GDM1 (cell line): ENCODE measurements around the gene SLC25A3.
"Not testable (repeated sequence)": the region's sequence is repeated elsewhere in the genome, so short reads cannot be mapped to it uniquely, and the experiment has no call there.

Experiments used
- DNase-seq: peaks from one replicate; lab custom pipeline; 2025; lab: John Stamatoyannopoulos, UW

The SLC25A3 gene

DNA sequence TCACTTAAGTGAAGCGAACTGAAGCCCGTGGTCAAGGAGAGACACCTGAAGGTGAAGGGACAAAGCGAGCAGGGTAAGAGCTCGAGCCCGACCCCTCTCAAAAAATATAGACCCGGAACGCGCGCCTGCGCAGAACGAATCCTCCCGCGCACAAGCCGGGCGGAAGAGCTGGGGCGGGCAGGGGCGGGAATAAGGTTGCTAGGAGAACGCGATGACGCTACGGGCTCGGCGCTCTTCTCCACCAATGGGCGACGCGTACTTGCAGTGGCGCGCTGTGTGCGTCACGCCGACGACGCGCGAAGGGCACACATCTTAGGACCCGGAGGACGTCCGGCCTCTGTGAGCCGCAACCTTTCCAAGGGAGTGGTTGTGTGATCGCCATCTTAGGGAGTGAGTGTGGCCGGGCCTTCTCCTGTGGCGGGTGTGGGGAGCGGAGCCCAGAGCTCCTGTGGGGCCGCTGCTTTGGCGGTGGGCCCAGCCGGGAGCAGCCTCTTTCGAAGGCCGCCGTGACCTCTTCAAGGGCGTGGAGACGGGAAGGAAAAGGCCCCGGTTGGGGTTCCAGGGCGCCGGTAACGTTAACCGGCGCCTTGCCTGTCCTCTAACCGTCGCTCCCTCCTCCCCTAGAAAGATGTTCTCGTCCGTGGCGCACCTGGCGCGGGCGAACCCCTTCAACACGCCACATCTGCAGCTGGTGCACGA is at the start of gene SLC25A3:
TSS of gene SLC25A3 (plus strand) at position 336 of the 699 bp plus-strand sequence. CDS start at position 629, 293 bp downstream.
- peak; percentile 98 for DNase-seq

GRCh38 chr12:98543701-98544100 is 49.8 kb upstream of the SLC25A3 start:
- no peak for DNase-seq

GRCh38 chr12:98544751-98545150 is 48.7 kb upstream of the SLC25A3 start:
- no peak for DNase-seq

DNA sequence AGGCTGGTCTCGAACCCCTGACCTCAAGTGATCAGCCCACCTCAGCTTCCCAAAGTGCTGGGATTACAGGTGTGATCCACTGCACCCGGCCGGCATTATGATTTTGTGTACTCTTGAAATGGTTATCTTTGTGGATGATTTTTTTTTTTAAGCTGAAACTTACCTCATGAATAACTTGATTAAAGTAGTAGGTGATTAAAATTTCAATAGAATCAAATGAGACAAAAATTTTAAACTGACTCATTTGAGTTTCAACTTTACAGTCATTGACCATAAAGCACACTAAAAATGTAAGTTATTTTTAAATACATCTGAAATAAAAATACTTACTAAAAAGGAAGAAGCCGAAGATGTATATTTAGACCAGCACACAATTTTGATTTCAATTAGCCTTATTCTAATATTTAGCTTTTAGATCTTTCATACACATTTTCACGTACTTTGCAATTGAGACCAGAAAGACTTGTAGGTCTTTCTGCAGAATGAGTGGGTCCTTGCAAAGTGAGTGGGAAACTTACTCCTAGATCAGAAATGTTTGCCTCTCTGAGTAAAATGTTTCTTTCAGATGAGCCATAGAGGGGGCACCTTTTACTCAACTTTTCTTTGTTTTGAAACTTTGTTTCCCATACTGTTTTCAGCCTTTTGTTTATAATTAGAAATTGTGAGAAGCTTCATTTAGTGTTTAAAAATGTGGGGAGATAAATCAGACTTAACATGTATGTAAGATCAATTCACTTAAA is 43.9 kb upstream of the SLC25A3 start:
- no peak for DNase-seq

- DNase-seq = no peak
These were observed 41.7 kb upstream of the SLC25A3 start for GRCh38 chr12:98551787-98552186.

GRCh38 chr12:98558097-98558496 is 35.4 kb upstream of the SLC25A3 start:
- not testable (repeated sequence) for DNase-seq

GRCh38 chr12:98559666-98560065 is 33.8 kb upstream of the SLC25A3 start:
- DNase-seq = no peak

- DNase-seq = no peak
These were observed 31.6 kb upstream of the SLC25A3 start for GRCh38 chr12:98561846-98562245.

DNA sequence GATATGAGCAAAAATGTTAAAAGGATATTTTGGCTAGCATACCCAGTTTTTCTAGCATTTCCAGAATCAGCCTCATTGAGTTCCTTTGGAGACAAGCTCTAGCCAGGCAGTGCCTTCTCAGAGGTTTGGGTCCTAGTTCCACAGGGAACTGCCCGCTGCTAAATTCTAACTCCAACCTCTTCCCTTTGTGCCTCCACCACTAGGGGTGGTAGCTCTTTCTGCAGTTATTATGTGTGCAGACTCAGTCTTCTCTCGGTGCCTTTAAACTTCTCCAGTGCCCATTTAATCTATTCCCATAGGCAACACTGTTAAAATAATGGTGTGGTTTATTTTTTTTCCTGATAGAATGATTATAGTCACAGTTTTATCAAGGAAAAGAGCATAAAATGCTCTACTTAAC is 21.5 kb upstream of the SLC25A3 start:
- no peak for DNase-seq

GRCh38 chr12:98574110-98574509 is 19.4 kb upstream of the SLC25A3 start:
- DNase-seq = no peak

DNA sequence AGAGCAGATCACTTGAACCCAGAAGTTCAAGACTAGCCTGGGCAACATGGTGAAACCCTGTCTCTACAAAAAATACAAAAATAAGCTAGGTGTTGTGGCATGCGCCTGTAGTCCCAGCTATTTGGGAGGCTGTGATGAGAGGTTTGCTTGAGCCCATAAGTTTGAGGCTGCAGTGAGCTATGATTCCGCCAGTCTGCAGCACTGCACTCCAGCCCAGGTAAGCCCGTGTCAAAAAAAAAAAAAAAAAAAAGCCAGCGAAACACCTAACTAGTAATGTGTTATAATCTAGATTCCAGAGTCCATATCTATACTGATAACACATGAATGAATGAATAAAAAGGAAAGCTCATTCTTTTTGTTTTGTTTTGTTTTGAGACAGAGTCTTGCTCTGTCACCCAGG is 18.5 kb upstream of the SLC25A3 start:
- no peak for DNase-seq

DNA sequence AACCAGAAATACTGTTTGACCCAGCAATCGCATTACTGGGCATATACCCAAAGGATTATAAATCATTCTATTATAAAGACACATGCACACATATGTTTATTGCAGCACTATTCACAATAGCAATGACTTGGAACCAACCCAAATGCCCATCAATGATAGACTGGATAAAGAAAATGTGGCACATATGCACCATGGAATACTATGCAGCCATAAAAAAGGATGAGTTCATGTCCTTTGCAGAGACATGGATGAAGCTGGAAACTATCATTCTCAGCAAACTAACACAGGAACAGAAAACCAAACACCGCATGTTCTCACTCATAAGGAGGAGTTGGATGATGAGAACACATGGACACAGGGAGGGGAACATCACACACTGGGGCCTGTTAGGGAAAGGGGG is 16.7 kb upstream of the SLC25A3 start:
- not testable (repeated sequence) for DNase-seq

DNA sequence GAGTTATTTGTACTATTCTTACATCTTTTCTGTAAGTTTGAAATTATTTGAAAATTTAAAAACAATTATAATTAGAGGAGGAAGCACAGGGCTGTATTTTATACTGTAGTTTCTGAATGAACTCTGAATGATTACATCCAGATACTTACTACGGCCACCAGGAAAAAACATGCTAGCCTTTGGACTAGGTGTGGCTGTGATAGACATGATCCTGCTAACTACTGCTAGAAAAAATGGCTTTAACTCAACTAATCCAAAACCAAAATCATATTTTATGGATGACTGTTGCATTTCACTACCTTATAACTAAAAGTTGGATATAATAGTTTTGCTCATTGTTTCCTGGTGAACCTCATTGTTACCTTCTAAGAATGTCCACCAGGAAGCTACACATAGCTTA is 15.1 kb upstream of the SLC25A3 start:
- DNase-seq = no peak

DNA sequence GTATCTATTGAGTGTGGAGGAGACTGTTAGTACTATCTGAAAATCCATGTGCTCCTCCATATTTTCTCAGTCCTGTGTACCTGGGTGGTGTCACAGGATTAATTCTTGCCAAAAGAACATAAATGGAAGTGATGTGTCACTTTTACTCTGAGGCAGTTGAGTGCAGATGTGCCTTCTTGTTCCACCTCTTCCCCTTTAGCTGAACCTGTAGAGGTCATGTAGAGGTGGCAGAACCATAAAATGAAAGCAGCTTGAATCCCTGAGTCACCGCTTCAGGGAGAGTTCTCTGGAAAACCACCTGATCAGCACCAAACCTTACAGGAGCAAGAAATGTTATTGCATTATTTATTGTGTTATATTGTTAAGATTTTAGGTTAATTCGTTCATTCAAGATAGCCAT is 14.7 kb upstream of the SLC25A3 start:
- DNase-seq = no peak

DNA sequence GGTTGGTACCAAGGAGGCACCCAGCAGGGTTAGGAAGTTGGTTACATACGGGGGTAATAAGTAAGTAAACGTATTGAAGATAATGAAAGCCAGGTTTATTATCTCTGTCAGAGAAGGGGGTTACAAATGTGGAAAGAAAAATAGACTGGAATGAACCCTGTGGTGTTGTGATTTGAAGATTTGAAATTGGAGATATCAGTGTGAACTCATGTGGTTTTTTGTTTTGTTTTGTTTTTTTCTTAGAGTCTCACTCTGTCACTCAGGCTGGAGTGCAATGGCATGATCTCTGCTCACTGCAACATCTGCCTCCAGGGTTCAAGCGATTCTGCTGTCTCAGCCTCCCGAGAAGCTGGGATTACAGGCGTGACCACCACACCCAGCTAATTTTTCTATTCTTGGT is 14.1 kb upstream of the SLC25A3 start:
- DNase-seq = no peak

GRCh38 chr12:98579835-98580234 is 13.7 kb upstream of the SLC25A3 start:
- no peak for DNase-seq

GRCh38 chr12:98580695-98581094 is 12.8 kb upstream of the SLC25A3 start:
- no peak for DNase-seq

- no peak for DNase-seq
These were observed 12.4 kb upstream of the SLC25A3 start for GRCh38 chr12:98581101-98581500.

DNA sequence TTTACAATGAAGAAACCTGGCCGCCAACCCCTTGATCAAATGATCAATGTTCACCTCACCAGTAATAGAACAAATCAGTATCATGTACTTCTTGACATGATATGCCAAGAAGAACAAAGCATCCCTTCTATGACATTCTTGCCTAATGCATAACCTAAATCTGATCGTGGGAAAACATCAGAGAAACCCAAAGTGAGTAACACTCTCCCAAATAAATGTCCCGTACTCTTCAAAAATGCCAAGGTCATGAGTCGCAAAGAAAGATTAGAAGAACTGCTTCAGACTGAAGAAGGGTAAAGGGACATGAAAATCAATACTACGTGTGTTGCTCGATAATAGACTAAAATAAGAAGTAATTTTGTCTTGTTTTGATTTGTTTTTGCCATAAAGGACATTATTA is 11.4 kb upstream of the SLC25A3 start:
- no peak for DNase-seq

DNA sequence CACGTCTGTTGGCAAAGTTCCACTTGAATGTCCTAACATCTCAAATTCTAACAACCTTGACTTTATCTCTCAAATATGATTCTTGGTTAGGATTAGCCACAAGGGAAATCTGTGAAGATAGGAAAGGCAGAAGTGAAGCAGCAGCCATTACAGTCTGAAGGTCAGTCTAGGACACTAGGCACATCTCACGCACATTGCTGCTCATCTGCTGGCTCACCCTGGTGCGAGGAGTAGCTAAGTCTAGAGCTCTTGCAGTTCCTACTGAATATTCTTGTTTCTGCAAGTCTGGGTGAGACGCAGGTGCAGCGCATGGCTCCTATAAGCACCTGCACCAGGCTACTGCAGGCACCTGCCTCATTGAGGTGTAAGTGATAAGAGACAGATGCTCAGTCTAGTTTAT is 6.4 kb upstream of the SLC25A3 start:
- DNase-seq = no peak

DNA sequence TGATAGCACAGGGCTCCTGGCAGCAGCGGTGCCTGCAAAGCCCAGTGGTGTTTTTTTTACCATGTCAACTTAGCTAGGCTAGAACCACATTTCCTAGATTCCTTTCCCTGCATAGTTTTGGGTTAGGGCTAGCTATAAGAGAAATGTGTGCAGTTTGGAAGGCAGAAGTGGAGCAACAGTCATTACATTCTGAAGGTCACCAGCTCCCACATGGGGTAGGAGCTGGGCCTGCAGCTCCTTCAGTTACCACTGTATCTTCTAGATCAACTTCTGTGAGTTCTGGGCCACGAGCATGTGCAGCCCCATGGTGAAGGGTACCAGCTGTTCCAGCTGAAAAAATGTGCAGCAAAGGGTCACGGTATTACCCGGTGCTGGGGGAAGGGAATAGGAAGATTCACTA is 2.3 kb upstream of the SLC25A3 start:
- DNase-seq = no peak

DNA sequence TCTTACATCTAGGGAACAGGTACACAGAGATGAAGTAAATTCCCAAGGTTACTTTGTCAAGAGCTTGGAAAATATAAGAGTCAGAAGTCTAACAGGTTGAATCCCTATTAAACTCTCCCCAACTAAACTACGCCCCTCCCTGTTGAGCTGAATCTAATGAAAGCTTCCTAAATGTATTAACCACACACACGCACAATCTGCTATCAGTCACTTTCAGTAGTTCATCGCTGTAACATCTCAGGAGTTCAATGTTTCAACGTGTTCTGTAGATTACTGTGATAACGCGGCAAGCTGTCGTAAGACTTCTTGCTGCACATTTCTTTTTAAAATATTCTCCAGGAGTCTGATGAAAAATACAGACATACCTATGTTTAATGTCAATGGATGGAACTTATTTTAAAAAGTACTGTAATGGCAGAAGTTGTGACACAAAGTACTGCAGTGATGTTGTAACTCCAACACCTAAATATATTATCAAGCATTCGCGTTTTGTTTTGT is 612 bp upstream of the SLC25A3 start:
- no peak for DNase-seq

GRCh38 chr12:98594050-98594835 is 757 bp downstream of the SLC25A3 start:
- no peak for DNase-seq
